Right lobe of liver (tissue), 4 donors: ENCODE measurements around the gene SUPT20HL1.
"Not testable (repeated sequence)": the region's sequence is repeated elsewhere in the genome, so short reads cannot be mapped to it uniquely, and the experiment has no call there.

Source experiments
- POLR2A ChIP-seq: fragments of 450-650 bp; IDR thresholded peaks from one replicate; pipeline ENCODE4 v1.6.1; 2017; ENCODE audit warnings: antibody characterized with exemption, mild to moderate bottlenecking
- TF ChIP-seq, protein P1 (sequence below), 4 donors: fragments of 200-600 bp in 3 of 4; fragments of 450-650 bp in 1 of 4; IDR thresholded peaks; one replicate each; pipeline versions ENCODE4 v1.5.1 to v1.8.0; 2016 to 2022; ENCODE audit warnings: antibody characterized with exemption in 4 of 4, mild to moderate bottlenecking in 2 of 4
- donor health status: DM: no; HTN: no; CAD: no.
- donor health status: DM: no; HTN: no; CAD: no.
- donor health status: DM: no; HTN: yes; CAD: no.

GRCh38 chrX:24312249-24312607 lies 48.2 kb upstream of the SUPT20HL1 start:
- TF ChIP-seq, protein P1, sequence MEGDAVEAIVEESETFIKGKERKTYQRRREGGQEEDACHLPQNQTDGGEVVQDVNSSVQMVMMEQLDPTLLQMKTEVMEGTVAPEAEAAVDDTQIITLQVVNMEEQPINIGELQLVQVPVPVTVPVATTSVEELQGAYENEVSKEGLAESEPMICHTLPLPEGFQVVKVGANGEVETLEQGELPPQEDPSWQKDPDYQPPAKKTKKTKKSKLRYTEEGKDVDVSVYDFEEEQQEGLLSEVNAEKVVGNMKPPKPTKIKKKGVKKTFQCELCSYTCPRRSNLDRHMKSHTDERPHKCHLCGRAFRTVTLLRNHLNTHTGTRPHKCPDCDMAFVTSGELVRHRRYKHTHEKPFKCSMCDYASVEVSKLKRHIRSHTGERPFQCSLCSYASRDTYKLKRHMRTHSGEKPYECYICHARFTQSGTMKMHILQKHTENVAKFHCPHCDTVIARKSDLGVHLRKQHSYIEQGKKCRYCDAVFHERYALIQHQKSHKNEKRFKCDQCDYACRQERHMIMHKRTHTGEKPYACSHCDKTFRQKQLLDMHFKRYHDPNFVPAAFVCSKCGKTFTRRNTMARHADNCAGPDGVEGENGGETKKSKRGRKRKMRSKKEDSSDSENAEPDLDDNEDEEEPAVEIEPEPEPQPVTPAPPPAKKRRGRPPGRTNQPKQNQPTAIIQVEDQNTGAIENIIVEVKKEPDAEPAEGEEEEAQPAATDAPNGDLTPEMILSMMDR (IDR thresholded peaks at IDR 0.05) = not testable (repeated sequence)
- not testable (repeated sequence) for TF ChIP-seq POLR2A
